WTC11 (cell line): ENCODE measurements around the gene PRDM15. TPM values are rescaled to one million over a fixed set of nuclear protein-coding genes. Genes with fewer than 3 reads are reported as not detected.
A peak's percentile ranks its signal among the peaks of the same experiment; 100 is the strongest.

Experiments used
- ATAC-seq: fragments of 200-7000 bp; cut with Tn5 transposase; 2 replicates; pipeline ENCODE4 v1.10.0; 2021; ENCODE audit warnings: mild to moderate bottlenecking, moderate library complexity
- CTCF ChIA-PET: fragments of 300-600 bp; sonication (Branson Sonifier 250); formaldehyde crosslinking; loops from one replicate; lab custom pipeline; 2021; ENCODE audit warnings: antibody characterized with exemption; lab: Charles Lee
- POLR2A ChIA-PET: fragments of 350-600 bp; sonication (Branson Sonifier 250); formaldehyde crosslinking; loops from one replicate; lab custom pipeline; 2021; ENCODE audit warnings: antibody characterized with exemption; lab: Charles Lee
- DNase-seq: peaks from one replicate; pipeline ENCODE4 v3.0.0; 2021; ENCODE audit warnings: low spot score
- H3K27ac Mint-ChIP-seq: 2 replicates; pipeline ENCODE4 v1.8.0; 2021; ENCODE audit warnings: mixed read lengths
- H3K27me3 Mint-ChIP-seq: 2 replicates; pipeline ENCODE4 v1.8.0; 2021; ENCODE audit warnings: low read depth, mild to moderate bottlenecking, moderate library complexity, mixed read lengths
- H3K36me3 Mint-ChIP-seq: 2 replicates; pipeline ENCODE4 v1.8.0; 2021; ENCODE audit warnings: mixed read lengths
- H3K4me1 Mint-ChIP-seq: 2 replicates; pipeline ENCODE4 v1.8.0; 2022; ENCODE audit warnings: mixed read lengths
- H3K4me3 Mint-ChIP-seq: 2 replicates; pipeline ENCODE4 v1.8.0; 2021; ENCODE audit warnings: mild to moderate bottlenecking, moderate library complexity, mixed read lengths
- H3K9me3 Mint-ChIP-seq: 2 replicates; pipeline ENCODE4 v1.8.0; 2021; ENCODE audit warnings: mixed read lengths
- CREB1 ChIP-seq: sonication (generic); formaldehyde crosslinking; IDR thresholded peaks from 2 replicates; pipeline ENCODE4 v1.8.0; 2023; ENCODE audit warnings: mild to moderate bottlenecking, missing genetic modification reagents
- CREM ChIP-seq: sonication (generic); formaldehyde crosslinking; IDR thresholded peaks from 2 replicates; pipeline ENCODE4 v1.8.1; 2022; ENCODE audit warnings: mild to moderate bottlenecking, missing genetic modification reagents, moderate library complexity
- HMGA2 ChIP-seq: fragments of 250-450 bp; sonication (Bioruptor Pico); IDR thresholded peaks from 2 replicates; pipeline ENCODE4 v1.4.0; 2021; ENCODE audit warnings: mild to moderate bottlenecking, moderate library complexity
- KAT7 ChIP-seq: sonication (generic); formaldehyde crosslinking; IDR thresholded peaks from 2 replicates; pipeline ENCODE4 v1.8.1; 2023; ENCODE audit warnings: missing genetic modification reagents, mild to moderate bottlenecking, borderline replicate concordance
- MXD4 ChIP-seq: fragments of 250-450 bp; sonication (Bioruptor Pico); IDR thresholded peaks from 2 replicates; pipeline ENCODE4 v1.8.0; 2021; ENCODE audit warnings: mild to moderate bottlenecking, moderate library complexity, borderline replicate concordance
- NFE2L1 ChIP-seq: sonication (generic); formaldehyde crosslinking; IDR thresholded peaks from 2 replicates; pipeline ENCODE4 v1.8.1; 2023; ENCODE audit warnings: missing genetic modification reagents
- OVOL2 ChIP-seq: fragments of 250-450 bp; sonication (Bioruptor Pico); IDR thresholded peaks from 2 replicates; pipeline ENCODE4 v1.9.0; 2021; ENCODE audit warnings: mild to moderate bottlenecking, borderline replicate concordance
- SOX15 ChIP-seq: fragments of 250-450 bp; sonication (Bioruptor Pico); IDR thresholded peaks from 2 replicates; pipeline ENCODE4 v1.9.0; 2021; ENCODE audit warnings: mild to moderate bottlenecking
- TEAD4 ChIP-seq: sonication (generic); formaldehyde crosslinking; IDR thresholded peaks from 2 replicates; pipeline ENCODE4 v1.8.0; 2022; ENCODE audit warnings: mild to moderate bottlenecking, missing genetic modification reagents
- ZNF138 ChIP-seq: sonication (generic); formaldehyde crosslinking; conservative IDR thresholded peaks from 2 replicates; pipeline ENCODE4 v1.8.1; 2022; ENCODE audit warnings: mild to moderate bottlenecking, moderate library complexity, missing genetic modification reagents
- ZNF416 ChIP-seq: fragments of 250-450 bp; sonication (Bioruptor Pico); IDR thresholded peaks from 2 replicates; pipeline ENCODE4 v1.9.0; 2021; ENCODE audit warnings: mild to moderate bottlenecking, inconsistent platforms
- ZNF671 ChIP-seq: fragments of 250-450 bp; sonication (Bioruptor Pico); IDR thresholded peaks from 2 replicates; pipeline ENCODE4 v1.8.0; 2021; ENCODE audit warnings: mild to moderate bottlenecking
- total RNA-seq: library from RNA; stranded (reverse); gene quantifications from 3 replicates; pipeline ENCODE4 v1.2.3, GENCODE V29; 2021
- TF ChIP-seq, protein P1 (sequence below): sonication (generic); formaldehyde crosslinking; conservative IDR thresholded peaks from 2 replicates; pipeline ENCODE4 v1.8.1; 2022; ENCODE audit warnings: mild to moderate bottlenecking, missing genetic modification reagents
- TF ChIP-seq, protein P2 (sequence below): sonication (generic); formaldehyde crosslinking; IDR thresholded peaks from 2 replicates; pipeline ENCODE4 v1.8.1; 2023; ENCODE audit warnings: mild to moderate bottlenecking, moderate library complexity, missing genetic modification reagents
- TF ChIP-seq, protein P3 (sequence below): sonication (generic); formaldehyde crosslinking; IDR thresholded peaks from 2 replicates; pipeline ENCODE4 v1.8.0; 2023; ENCODE audit warnings: missing genetic modification reagents, mild to moderate bottlenecking, borderline replicate concordance
- TF ChIP-seq, protein P4 (sequence below): sonication (generic); formaldehyde crosslinking; IDR thresholded peaks from 2 replicates; pipeline ENCODE4 v1.8.1; 2023; ENCODE audit warnings: mild to moderate bottlenecking, missing genetic modification reagents, moderate library complexity
- TF ChIP-seq, protein P5 (sequence below): fragments of 200-600 bp; IDR thresholded peaks from 2 replicates; pipeline ENCODE4 v1.8.0; 2022; ENCODE audit warnings: antibody characterized with exemption
- TF ChIP-seq, protein P6 (sequence below): sonication (generic); formaldehyde crosslinking; IDR thresholded peaks from 2 replicates; pipeline ENCODE4 v1.8.0; 2022; ENCODE audit warnings: mild to moderate bottlenecking, missing genetic modification reagents
- TF ChIP-seq, protein P7 (sequence below): sonication (generic); formaldehyde crosslinking; IDR thresholded peaks from 2 replicates; pipeline ENCODE4 v1.8.0; 2022; ENCODE audit warnings: mild to moderate bottlenecking, missing genetic modification reagents

The PRDM15 gene
- total RNA-seq, 1 experiment from 2014 or later = 12.9 TPM

DNA sequence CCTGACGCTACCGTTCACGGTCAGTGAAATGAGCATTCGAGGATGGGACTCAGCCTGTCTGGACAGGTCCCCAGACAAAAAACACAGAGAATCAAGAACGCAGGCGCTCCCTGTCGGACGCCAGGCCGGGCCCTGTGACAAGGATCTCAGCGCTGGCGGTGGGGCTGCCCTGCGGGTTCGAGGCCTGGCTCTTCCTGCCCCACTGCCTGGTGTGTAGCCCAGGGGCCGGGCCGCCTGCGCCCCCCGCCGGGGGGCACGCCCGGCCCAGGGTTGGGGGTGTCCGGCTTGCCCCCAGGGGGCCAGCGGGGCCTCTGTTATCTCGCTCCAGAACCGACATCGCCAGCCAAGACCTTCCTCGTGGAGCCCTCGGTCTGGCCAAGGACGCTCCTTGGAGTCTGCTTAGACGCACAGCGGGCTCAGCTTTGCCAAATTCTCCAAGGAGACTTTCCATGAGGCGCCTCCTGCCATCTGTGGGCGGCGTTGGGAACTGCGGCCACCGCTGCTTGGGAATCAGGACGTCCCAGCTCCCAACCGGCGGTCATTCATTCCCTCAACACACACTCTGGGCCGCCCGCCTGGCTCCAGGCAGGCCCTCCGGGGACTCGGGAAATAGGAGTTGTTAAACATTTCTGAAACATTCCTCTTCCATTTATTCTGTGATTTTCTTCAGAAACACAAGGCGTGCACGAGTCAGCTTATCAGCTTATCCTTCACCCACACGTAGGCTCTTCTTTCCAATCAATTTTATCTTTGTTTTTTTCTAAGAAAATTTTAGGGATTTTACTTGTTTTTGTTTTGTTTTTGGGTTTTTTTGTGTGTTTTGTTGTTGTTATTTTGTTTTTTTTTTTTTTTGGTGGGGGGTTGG lies 101.0 kb downstream of the PRDM15 start:
- Mint-ChIP-seq H3K27me3 (peaks cover 9% of the 10 kb centered on the region), H3K27ac (peak overlapping the region; percentile 67; the same call in 1 of the 2 replicates), H3K4me3 (peak overlapping the region; percentile 47), H3K4me1 (peaks cover 25% of the 10 kb centered on the region), H3K9me3 (no peaks in the 10 kb centered on the region), H3K36me3 (no peaks in the 10 kb centered on the region)
- ChIA-PET CTCF (interaction anchor here (0.5 to 4.3 kb wide), 37 partner anchors 9 to 607 kb away, joined by 3 to 183 read pairs (median 4); partner anchors contain the start of gene RIPK4), POLR2A (interaction anchor here (0.6 to 1.6 kb wide), 3 partner anchors 9 to 165 kb away, joined by 3 to 6 read pairs (median 6); no protein-coding TSS in a partner anchor)
- no peak for TF ChIP-seq MXD4 (CRISPR knock-in tag)
- TF ChIP-seq CREM (CRISPR knock-in tag) = no peak
- TF ChIP-seq, protein P1, sequence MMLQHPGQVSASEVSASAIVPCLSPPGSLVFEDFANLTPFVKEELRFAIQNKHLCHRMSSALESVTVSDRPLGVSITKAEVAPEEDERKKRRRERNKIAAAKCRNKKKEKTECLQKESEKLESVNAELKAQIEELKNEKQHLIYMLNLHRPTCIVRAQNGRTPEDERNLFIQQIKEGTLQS (CRISPR knock-in tag) = no peak
- TF ChIP-seq, protein P2, sequence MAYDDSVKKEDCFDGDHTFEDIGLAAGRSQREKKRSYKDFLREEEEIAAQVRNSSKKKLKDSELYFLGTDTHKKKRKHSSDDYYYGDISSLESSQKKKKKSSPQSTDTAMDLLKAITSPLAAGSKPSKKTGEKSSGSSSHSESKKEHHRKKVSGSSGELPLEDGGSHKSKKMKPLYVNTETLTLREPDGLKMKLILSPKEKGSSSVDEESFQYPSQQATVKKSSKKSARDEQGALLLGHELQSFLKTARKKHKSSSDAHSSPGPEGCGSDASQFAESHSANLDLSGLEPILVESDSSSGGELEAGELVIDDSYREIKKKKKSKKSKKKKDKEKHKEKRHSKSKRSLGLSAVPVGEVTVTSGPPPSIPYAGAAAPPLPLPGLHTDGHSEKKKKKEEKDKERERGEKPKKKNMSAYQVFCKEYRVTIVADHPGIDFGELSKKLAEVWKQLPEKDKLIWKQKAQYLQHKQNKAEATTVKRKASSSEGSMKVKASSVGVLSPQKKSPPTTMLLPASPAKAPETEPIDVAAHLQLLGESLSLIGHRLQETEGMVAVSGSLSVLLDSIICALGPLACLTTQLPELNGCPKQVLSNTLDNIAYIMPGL (CRISPR knock-in tag) = peak; percentile 27; the same call in 1 of the 2 replicates
- TF ChIP-seq, protein P3, sequence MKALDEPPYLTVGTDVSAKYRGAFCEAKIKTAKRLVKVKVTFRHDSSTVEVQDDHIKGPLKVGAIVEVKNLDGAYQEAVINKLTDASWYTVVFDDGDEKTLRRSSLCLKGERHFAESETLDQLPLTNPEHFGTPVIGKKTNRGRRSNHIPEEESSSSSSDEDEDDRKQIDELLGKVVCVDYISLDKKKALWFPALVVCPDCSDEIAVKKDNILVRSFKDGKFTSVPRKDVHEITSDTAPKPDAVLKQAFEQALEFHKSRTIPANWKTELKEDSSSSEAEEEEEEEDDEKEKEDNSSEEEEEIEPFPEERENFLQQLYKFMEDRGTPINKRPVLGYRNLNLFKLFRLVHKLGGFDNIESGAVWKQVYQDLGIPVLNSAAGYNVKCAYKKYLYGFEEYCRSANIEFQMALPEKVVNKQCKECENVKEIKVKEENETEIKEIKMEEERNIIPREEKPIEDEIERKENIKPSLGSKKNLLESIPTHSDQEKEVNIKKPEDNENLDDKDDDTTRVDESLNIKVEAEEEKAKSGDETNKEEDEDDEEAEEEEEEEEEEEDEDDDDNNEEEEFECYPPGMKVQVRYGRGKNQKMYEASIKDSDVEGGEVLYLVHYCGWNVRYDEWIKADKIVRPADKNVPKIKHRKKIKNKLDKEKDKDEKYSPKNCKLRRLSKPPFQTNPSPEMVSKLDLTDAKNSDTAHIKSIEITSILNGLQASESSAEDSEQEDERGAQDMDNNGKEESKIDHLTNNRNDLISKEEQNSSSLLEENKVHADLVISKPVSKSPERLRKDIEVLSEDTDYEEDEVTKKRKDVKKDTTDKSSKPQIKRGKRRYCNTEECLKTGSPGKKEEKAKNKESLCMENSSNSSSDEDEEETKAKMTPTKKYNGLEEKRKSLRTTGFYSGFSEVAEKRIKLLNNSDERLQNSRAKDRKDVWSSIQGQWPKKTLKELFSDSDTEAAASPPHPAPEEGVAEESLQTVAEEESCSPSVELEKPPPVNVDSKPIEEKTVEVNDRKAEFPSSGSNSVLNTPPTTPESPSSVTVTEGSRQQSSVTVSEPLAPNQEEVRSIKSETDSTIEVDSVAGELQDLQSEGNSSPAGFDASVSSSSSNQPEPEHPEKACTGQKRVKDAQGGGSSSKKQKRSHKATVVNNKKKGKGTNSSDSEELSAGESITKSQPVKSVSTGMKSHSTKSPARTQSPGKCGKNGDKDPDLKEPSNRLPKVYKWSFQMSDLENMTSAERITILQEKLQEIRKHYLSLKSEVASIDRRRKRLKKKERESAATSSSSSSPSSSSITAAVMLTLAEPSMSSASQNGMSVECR (CRISPR knock-in tag) = no peak
- TF ChIP-seq NFE2L1 (CRISPR knock-in tag) = no peak
- no peak for TF ChIP-seq TEAD4 (CRISPR knock-in tag)
- TF ChIP-seq SOX15 (CRISPR knock-in tag) = no peak
- TF ChIP-seq, protein P4, sequence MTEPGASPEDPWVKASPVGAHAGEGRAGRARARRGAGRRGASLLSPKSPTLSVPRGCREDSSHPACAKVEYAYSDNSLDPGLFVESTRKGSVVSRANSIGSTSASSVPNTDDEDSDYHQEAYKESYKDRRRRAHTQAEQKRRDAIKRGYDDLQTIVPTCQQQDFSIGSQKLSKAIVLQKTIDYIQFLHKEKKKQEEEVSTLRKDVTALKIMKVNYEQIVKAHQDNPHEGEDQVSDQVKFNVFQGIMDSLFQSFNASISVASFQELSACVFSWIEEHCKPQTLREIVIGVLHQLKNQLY (CRISPR knock-in tag) = no peak
- TF ChIP-seq, protein P5, sequence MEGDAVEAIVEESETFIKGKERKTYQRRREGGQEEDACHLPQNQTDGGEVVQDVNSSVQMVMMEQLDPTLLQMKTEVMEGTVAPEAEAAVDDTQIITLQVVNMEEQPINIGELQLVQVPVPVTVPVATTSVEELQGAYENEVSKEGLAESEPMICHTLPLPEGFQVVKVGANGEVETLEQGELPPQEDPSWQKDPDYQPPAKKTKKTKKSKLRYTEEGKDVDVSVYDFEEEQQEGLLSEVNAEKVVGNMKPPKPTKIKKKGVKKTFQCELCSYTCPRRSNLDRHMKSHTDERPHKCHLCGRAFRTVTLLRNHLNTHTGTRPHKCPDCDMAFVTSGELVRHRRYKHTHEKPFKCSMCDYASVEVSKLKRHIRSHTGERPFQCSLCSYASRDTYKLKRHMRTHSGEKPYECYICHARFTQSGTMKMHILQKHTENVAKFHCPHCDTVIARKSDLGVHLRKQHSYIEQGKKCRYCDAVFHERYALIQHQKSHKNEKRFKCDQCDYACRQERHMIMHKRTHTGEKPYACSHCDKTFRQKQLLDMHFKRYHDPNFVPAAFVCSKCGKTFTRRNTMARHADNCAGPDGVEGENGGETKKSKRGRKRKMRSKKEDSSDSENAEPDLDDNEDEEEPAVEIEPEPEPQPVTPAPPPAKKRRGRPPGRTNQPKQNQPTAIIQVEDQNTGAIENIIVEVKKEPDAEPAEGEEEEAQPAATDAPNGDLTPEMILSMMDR = peak; percentile 63
- peak; percentile 97 for DNase-seq
- peak; percentile 83 for ATAC-seq

DNA sequence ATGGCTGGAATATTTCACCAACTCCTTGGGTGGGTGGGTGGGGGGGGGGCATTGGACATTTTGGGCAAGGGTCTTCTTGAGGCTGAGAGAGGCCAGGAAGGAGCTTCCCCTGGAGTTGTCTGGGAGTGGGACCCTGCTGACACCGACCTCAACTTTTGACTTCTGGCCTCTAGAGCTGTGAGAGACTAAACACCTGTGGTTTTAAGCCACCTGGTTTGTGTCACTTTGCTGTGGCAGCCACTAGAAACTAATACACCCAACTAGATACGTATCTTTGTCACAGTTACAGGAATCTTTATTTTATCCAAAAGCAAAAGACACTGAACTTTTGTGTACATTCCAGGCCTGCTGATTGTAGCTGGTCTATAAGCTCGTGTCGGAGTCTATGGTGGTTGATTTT lies 102.4 kb downstream of the PRDM15 start:
- POLR2A ChIA-PET = no interaction called here
- DNase-seq (no peak), ATAC-seq (no peak)
- Mint-ChIP-seq H3K9me3 (no peaks in the 10 kb centered on the region), H3K36me3 (no peaks in the 10 kb centered on the region), H3K4me1 (peaks cover 38% of the 10 kb centered on the region), H3K27me3 (peaks cover 22% of the 10 kb centered on the region), H3K4me3 (no peak overlapping the region), H3K27ac (no peak overlapping the region)
- CTCF ChIA-PET = interaction anchor here (0.7 to 4.3 kb wide), 8 partner anchors 12 to 165 kb away, joined by 3 to 183 read pairs (median 4); partner anchors contain the start of gene RIPK4
- TF ChIP-seq HMGA2 (no peak), KAT7 (no peak), CREB1 (CRISPR knock-in tag) (no peak), ZNF416 (CRISPR knock-in tag) (no peak), ZNF671 (no peak), ZNF138 (CRISPR knock-in tag) (no peak), OVOL2 (no peak)
- TF ChIP-seq, protein P6, sequence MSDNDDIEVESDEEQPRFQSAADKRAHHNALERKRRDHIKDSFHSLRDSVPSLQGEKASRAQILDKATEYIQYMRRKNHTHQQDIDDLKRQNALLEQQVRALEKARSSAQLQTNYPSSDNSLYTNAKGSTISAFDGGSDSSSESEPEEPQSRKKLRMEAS (CRISPR knock-in tag) = no peak
- TF ChIP-seq, protein P7, sequence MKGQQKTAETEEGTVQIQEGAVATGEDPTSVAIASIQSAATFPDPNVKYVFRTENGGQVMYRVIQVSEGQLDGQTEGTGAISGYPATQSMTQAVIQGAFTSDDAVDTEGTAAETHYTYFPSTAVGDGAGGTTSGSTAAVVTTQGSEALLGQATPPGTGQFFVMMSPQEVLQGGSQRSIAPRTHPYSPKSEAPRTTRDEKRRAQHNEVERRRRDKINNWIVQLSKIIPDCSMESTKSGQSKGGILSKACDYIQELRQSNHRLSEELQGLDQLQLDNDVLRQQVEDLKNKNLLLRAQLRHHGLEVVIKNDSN (CRISPR knock-in tag) = no peak
